GM12872 (cell line): Measurements from ENCODE around the gene ST6GAL1.

Experiments
- CTCF ChIP-seq: IDR thresholded peaks from 3 replicates; pipeline ENCODE4 v1.5.1; 2011; ENCODE audit warnings: low read depth, mild to moderate bottlenecking, low read length, moderate library complexity; ENCODE audit not compliant: insufficient read depth

Gene ST6GAL1

GRCh38 chr3:187110156-187110555, 179.8 kb downstream of the ST6GAL1 start:
- no peak for TF ChIP-seq CTCF

- peak; percentile 57; the same call in 2 of the 3 replicates for TF ChIP-seq CTCF
These were observed 182.8 kb downstream of the ST6GAL1 start for GRCh38 chr3:187112934-187113793.

GRCh38 chr3:187114511-187114910, 184.2 kb downstream of the ST6GAL1 start:
- no peak for TF ChIP-seq CTCF

- no peak for TF ChIP-seq CTCF
These were observed 190.0 kb downstream of the ST6GAL1 start for GRCh38 chr3:187120326-187120725.

- TF ChIP-seq CTCF, result no peak
These were observed 191.9 kb downstream of the ST6GAL1 start for GRCh38 chr3:187122261-187122660.

- no peak for TF ChIP-seq CTCF
These were observed 195.1 kb downstream of the ST6GAL1 start for GRCh38 chr3:187125319-187126031.
